ENCODE data around the gene ZNF142.

DNA sequence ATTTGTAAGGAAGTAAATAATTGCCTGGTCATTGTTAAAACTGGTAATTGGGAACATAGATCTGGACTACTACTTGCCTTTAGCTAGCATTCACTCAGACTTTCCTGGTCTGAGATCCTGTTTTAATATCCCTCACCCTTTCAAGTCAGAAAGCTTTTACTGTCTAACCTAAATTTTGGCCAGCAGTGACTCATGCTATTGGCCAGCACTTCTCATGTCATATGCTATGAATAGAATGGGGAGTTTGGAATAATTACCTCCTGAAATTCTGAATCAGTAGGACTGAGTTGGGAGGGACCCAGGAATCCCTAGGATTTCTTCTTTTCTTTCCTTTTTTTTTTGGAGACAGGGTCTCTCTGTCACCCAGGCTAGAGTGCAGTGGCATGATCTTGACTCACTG is 31.8 kb upstream of the ZNF142 start:
- no peak for TF ChIP-seq RBAK (tag by site-specific recombination; IDR thresholded peaks at IDR 0.05)
- TF ChIP-seq ZNF433 (tag by site-specific recombination; IDR thresholded peaks at IDR 0.05; ENCODE audit: low read depth) = no peak
- TF ChIP-seq ZNF366 (tag by site-specific recombination; conservative IDR thresholded peaks at IDR 0.05) = no peak
- TF ChIP-seq, protein P1, sequence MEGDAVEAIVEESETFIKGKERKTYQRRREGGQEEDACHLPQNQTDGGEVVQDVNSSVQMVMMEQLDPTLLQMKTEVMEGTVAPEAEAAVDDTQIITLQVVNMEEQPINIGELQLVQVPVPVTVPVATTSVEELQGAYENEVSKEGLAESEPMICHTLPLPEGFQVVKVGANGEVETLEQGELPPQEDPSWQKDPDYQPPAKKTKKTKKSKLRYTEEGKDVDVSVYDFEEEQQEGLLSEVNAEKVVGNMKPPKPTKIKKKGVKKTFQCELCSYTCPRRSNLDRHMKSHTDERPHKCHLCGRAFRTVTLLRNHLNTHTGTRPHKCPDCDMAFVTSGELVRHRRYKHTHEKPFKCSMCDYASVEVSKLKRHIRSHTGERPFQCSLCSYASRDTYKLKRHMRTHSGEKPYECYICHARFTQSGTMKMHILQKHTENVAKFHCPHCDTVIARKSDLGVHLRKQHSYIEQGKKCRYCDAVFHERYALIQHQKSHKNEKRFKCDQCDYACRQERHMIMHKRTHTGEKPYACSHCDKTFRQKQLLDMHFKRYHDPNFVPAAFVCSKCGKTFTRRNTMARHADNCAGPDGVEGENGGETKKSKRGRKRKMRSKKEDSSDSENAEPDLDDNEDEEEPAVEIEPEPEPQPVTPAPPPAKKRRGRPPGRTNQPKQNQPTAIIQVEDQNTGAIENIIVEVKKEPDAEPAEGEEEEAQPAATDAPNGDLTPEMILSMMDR (tag by site-specific recombination; IDR thresholded peaks at IDR 0.05) = no peak
